GM19455 (cell line): Measurements from ENCODE around the gene BTBD19.
"Not testable (repeated sequence)": the region's sequence is repeated elsewhere in the genome, so short reads cannot be mapped to it uniquely, and the experiment has no call there.

Experiments used
- ATAC-seq: cut with Tn5 transposase; IDR thresholded peaks from one replicate; pipeline ENCODE4 v1.9.1; 2021; ENCODE audit not compliant: unreplicated experiment

The BTBD19 gene

GRCh38 chr1:44808063-44808937 is at the start of gene BTBD19:
BTBD19 (plus strand) TSS chr1:44808523; CDS start chr1:44808821, 298 bp downstream.
- ATAC-seq: no peak

DNA sequence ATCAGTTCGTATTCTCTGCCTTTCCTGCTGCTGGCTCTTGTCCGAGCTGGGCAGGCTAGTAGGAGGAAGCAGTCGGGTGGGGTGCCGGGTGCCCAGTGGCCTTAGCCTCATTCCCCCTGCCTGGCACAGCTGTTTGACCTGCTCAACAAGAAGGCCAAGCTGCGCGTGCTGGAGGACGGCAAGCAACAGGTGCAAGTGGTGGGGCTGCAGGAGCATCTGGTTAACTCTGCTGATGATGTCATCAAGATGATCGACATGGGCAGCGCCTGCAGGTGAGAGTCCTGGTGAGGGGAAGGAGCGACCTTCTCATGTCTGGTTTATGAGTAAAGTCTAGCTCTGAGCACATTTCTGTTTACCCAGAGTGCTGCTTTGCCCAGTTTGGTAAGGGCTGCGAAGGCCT is 49.2 kb upstream of the BTBD19 start:
- ATAC-seq: no peak

DNA sequence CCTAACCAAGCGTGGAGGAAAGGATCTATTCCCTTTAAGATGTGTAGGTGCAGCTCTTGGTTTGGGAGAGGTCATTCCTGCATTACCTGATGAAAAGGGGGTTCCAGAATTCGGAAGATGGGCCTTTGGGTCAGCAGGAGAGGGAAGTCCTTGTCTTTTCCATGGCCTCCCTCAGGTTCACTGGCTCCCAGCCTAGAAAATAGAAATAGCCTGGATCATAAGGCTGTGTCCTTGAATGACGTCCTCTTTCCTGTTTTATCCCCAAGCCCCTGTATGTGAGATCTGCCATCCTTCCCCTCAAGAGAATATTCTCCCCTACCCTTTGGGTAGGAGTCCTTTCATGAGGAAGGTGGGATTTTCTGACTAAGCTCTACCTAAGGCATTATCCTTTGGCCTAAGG is 47.4 kb upstream of the BTBD19 start:
- no peak for ATAC-seq

DNA sequence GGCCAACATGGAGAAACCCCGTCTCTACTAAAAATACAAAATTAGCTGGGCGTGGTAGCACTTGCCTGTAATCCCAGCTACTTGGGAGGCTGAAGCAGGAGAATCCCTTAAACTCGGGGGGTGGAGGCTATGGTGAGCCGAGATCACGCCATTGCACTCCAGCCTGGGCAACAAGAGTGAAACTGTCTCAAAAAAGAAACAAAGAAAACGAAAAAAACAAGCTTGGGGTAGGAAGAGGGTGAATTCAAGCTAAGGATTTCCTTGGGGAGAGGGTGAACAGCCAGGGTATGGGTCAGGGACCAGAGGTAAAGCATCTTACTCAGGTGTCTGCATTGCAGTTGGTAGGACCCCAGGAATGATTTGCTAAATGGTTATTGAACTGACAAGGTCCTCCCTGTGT is 41.9 kb upstream of the BTBD19 start:
- ATAC-seq: not testable (repeated sequence)

GRCh38 chr1:44775078-44775929 is 33.0 kb upstream of the BTBD19 start, which contains the start of gene RPS8:
RPS8 (plus strand) TSS chr1:44775540; CDS start chr1:44775597, 57 bp downstream.
- peak; percentile 82 for ATAC-seq

GRCh38 chr1:44775930-44776729 is 32.2 kb upstream of the BTBD19 start:
- peak; percentile 19 for ATAC-seq

- no peak for ATAC-seq
Measured at GRCh38 chr1:44776730-44777068, 31.6 kb upstream of the BTBD19 start.

GRCh38 chr1:44777547-44777946 is 30.8 kb upstream of the BTBD19 start:
- no peak for ATAC-seq

DNA sequence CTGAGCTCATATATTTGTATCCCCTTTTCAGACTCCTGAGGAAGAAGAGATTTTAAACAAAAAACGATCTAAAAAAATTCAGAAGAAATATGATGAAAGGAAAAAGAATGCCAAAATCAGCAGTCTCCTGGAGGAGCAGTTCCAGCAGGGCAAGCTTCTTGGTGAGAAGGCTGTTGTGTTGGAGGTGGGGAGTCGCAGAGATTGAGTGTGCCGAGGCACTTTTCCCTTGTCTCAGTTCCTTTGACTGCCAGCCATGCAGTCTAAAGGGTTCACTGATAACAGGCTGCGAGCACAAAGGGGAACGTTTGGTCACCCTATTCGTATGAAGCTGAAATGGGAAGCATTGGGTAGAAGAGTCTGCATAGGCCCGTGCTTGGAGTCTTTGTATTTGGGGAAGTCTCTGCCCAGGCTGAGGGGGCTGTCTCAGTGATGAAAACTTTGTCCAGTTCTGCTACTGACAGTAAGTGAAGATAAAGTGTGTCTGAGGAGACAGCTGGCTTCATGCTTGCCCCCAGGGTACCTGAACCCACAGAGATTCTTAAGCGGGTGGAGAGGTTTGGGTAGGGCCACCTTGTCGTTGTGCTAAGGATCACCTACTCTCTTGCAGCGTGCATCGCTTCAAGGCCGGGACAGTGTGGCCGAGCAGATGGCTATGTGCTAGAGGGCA is 30.2 kb upstream of the BTBD19 start:
- no peak for ATAC-seq

DNA sequence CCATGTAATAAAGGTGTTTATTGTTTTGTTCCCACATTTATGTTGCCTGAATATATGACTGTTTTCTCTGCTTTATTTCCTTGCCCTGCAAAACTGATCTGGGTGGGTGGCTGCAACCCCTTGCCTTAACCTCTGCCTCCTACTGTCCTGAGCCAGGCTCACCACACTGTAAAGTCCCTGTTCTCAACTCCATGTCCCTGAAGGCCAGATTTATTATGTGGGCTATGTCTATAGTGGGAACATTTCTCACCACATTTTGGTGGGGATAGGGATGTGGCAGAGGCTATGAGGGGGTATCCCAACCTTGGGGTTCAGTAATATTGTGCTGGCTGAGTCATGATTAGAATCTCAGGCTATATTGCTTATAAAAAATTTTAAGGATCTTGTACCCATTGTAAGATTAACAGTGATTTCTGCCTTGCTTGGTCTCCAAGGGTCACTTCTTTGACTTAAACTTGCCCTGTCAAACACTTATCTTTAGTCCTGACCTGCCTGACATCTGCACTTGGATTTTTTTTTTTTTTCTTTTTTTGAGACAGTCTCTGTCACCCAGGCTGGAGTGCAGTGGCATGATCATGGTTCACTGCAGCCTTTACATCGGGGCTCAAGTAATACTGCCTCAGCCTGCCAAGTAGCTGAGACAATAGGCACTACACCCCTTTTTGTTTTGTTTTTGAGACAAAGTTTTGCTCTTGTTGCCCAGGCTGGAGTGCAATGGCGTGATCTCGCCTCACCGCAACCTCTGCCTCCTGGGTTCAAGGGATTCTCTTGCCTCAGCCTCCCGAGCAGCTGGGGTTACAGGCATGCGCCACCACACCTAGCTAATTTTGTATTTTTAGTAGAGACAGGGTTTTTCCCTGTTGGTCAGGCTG is 29.4 kb upstream of the BTBD19 start:
- no peak for ATAC-seq

GRCh38 chr1:44780583-44781121 is 27.7 kb upstream of the BTBD19 start:
- no peak for ATAC-seq

DNA sequence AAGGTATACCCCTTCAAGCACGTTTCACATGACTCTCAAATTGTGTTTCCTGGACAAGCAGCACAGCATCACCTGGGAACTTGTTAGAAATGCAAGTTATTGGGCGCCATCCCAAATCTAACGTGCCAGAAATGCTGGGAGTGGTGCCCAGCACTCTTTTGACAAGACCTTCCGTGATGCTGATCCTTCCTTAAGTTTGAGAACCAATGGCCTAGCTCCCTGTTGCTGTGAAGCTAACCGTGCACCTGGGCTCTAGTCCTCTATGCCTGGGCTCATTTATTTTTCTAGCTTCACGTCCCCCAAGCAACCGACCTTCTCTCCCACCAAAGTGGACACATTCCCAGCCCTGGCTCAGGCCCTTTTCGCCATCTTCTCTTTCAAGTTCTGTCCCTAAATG is 24.6 kb upstream of the BTBD19 start:
- no peak for ATAC-seq

GRCh38 chr1:44784094-44785028 is 24.0 kb upstream of the BTBD19 start:
- ATAC-seq: no peak

- no peak for ATAC-seq
Measured at GRCh38 chr1:44785029-44785380, 23.3 kb upstream of the BTBD19 start.

DNA sequence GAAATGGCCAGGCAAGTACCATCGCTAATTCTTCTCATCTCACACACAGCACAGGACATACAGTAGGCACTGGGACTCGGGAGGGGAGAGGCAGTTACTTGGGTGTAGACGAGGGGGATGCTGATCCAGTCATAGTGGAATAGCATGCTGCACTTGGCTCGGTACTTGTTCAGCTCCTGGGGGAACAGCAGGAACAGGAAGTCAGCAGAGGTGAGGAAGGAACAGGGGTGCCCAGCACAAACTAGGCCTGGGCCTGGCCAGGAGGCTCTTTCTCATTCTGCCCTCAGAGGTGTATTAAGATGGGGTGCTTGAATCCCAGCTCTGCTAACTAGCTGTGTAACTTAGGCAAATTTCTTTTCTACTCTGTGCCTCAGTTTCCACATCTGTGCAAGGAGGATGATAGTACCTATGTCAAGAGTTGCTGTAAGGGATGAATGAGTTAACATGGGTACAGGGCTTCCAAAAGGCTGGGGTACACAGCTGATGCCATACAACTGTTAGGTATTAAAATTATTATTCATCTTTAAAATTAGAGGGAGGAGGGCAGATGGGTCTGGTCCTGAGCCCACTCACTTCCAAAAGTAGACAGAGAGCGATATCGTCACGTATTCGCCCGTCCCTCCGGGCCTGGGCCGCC is 22.7 kb upstream of the BTBD19 start:
- ATAC-seq: no peak

GRCh38 chr1:44786138-44786840 is 22.0 kb upstream of the BTBD19 start:
- ATAC-seq: peak; percentile 54

- ATAC-seq: no peak
Measured at GRCh38 chr1:44786841-44787426, 21.4 kb upstream of the BTBD19 start.
